Activated B cell treated with CpG ODN at 0.5 μM for 24 hours (primary cell): ENCODE results near the gene PDP2. TPM values are rescaled to one million over a fixed set of nuclear protein-coding genes. Genes with fewer than 3 reads are reported as not detected.

Experiments used
- ATAC-seq: fragments of 200-7000 bp; cut with Tn5 transposase; one replicate; pipeline ENCODE4 v1.10.0; 2021; ENCODE audit warnings: low read depth, mild to moderate bottlenecking, moderate library complexity
- CTCF ChIA-PET: fragments of 350-600 bp; sonication (Branson Sonifier 250); formaldehyde crosslinking; loops from one replicate; lab custom pipeline; 2021; ENCODE audit warnings: antibody characterized with exemption; lab: Charles Lee
- POLR2A ChIA-PET: fragments of 350-600 bp; sonication (Branson Sonifier 250); formaldehyde crosslinking; loops from one replicate; lab custom pipeline; 2021; ENCODE audit warnings: antibody characterized with exemption; lab: Charles Lee
- DNase-seq: peaks from one replicate; pipeline ENCODE4 v3.0.0; 2022
- H3K27ac Mint-ChIP-seq: one replicate; pipeline ENCODE4 v1.8.0; 2020; ENCODE audit warnings: mixed read lengths
- H3K27me3 Mint-ChIP-seq: one replicate; pipeline ENCODE4 v1.8.0; 2021; ENCODE audit warnings: mixed read lengths
- H3K36me3 Mint-ChIP-seq: one replicate; pipeline ENCODE4 v1.8.0; 2021; ENCODE audit warnings: low read depth, mixed read lengths
- H3K4me1 Mint-ChIP-seq: one replicate; pipeline ENCODE4 v1.8.0; 2021; ENCODE audit warnings: mixed read lengths
- H3K4me3 Mint-ChIP-seq: one replicate; pipeline ENCODE4 v1.8.0; 2020; ENCODE audit warnings: mild to moderate bottlenecking, mixed read lengths
- H3K9me3 Mint-ChIP-seq: one replicate; pipeline ENCODE4 v1.8.0; 2020; ENCODE audit warnings: mixed read lengths
- CTCF ChIP-seq: fragments of 200-600 bp; IDR thresholded peaks from one replicate; pipeline ENCODE4 v1.8.0; 2022; ENCODE audit warnings: antibody characterized with exemption, mild to moderate bottlenecking
- intact Hi-C: fragments of 100-400 bp; cut with micrococcal nuclease; formaldehyde crosslinking; loops from one replicate; pipeline ENCODE4 v1.15.1; 2024
- total RNA-seq: library from RNA; stranded (reverse); gene quantifications from 2 replicates; pipeline ENCODE4 v1.2.3, GENCODE V29; 2022

PDP2 gene
- total RNA-seq, 1 donor from 2014 or later: 13.2 TPM

- ChIA-PET CTCF (no interaction called here), POLR2A (no interaction called here)
Measured at GRCh38 chr16:66918355-66918754, 38.0 kb downstream of the PDP2 start.

GRCh38 chr16:66918803-66919568 lies 38.7 kb downstream of the PDP2 start, which contains the start of gene CDH16:
Gene CDH16, minus strand, starts transcription at chr16:66918885. Its CDS starts 820 bp downstream, at chr16:66918065.
- DNase-seq (no peak), ATAC-seq (no peak)
- TF ChIP-seq CTCF: no peak
- Mint-ChIP-seq H3K9me3 (no peaks in the 10 kb centered on the region), H3K4me1 (no peaks in the 10 kb centered on the region), H3K27me3 (peaks cover 21% of the 10 kb centered on the region), H3K4me3 (no peak within 1 kb of the TSS), H3K36me3 (no peaks in the 10 kb centered on the region), H3K27ac (no peak within 1 kb of the TSS)
- ChIA-PET CTCF (no interaction called here), POLR2A (no interaction called here)
- intact Hi-C loops: no loop called here

More at GRCh38 chr16:66918355-66918754, 38.0 kb downstream of the PDP2 start:
- no peaks in the 10 kb centered on the region for H3K9me3 Mint-ChIP-seq
- TF ChIP-seq CTCF: no peak
- peaks cover 15% of the 10 kb centered on the region for H3K27me3 Mint-ChIP-seq
- no peaks in the 10 kb centered on the region for H3K4me1 Mint-ChIP-seq
- intact Hi-C loops: no loop called here
- H3K36me3 Mint-ChIP-seq: no peaks in the 10 kb centered on the region
- DNase-seq (no peak), ATAC-seq (no peak)
- H3K4me3 Mint-ChIP-seq: no peak overlapping the region
- no peak overlapping the region for H3K27ac Mint-ChIP-seq

DNA sequence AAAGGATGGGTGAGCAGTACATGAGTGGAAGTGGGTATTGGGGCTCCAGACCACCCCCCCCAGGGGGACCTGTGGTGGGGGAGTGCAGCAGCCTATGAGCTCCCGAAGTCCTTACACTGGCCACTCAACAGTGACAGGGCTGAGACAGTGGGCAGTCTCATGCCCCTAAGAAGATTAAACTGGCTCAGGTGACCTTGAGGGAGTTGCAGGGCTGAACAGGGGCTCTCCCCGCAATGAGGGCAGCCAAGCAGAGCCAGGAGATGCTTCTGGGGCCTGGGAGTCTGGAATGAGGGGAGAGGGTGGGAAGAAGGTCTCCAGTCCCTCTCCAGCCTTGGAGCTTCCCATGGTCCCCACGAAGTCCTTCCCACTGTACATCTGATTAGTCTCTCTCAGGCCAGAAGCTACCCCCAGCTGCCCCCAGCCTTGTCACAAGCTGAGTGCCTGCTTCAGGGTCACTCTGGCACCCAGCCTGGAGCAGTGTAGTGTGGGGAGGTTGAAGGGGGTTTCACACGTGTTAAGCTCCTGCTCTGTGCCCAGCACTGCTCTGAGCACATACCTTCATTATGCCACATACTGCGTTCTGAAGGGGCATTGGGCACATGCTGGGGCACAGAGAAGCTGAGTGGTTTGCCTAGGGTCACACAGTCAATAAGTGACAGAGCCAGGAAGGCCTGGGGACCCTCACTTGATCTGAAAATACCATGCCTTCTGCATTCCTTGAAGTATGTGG lies 39.4 kb downstream of the PDP2 start:
- DNase-seq (no peak), ATAC-seq (no peak)
- no peak for TF ChIP-seq CTCF
- H3K27me3 Mint-ChIP-seq: peaks cover 27% of the 10 kb centered on the region
- intact Hi-C loops: no loop called here
- no peaks in the 10 kb centered on the region for H3K36me3 Mint-ChIP-seq
- H3K4me3 Mint-ChIP-seq: no peak overlapping the region
- ChIA-PET CTCF (no interaction called here), POLR2A (no interaction called here)
- H3K9me3 Mint-ChIP-seq: no peaks in the 10 kb centered on the region
- H3K4me1 Mint-ChIP-seq: no peaks in the 10 kb centered on the region
- no peak overlapping the region for H3K27ac Mint-ChIP-seq

GRCh38 chr16:66920299-66920590 lies 39.9 kb downstream of the PDP2 start:
- H3K27ac Mint-ChIP-seq: no peak overlapping the region
- POLR2A ChIA-PET: no interaction called here

More at GRCh38 chr16:66920299-66920590, 39.9 kb downstream of the PDP2 start:
- TF ChIP-seq CTCF: no peak
- CTCF ChIA-PET: no interaction called here
- H3K9me3 Mint-ChIP-seq: no peaks in the 10 kb centered on the region
- peaks cover 28% of the 10 kb centered on the region for H3K27me3 Mint-ChIP-seq
- ATAC-seq (no peak), DNase-seq (no peak)
- H3K4me1 Mint-ChIP-seq: peaks cover 1% of the 10 kb centered on the region
- intact Hi-C loops: no loop called here
- H3K4me3 Mint-ChIP-seq: no peak overlapping the region
- H3K36me3 Mint-ChIP-seq: no peaks in the 10 kb centered on the region
